GM12864 (cell line): ENCODE data around the gene RUNDC3A.
"Not testable (repeated sequence)": the region's sequence is repeated elsewhere in the genome, so short reads cannot be mapped to it uniquely, and the experiment has no call there.

ENCODE experiments used
- DNase-seq: peaks from one replicate; pipeline ENCODE4 v3.0.0-alpha.2; 2011; ENCODE audit warnings: low read depth
- H3K4me3 ChIP-seq: 2 replicates; pipeline ENCODE4 v1.5.1; 2011; ENCODE audit warnings: mild to moderate bottlenecking, low read depth, low read length, control low read depth
- TF ChIP-seq, protein P1 (sequence below): IDR thresholded peaks from 2 replicates; pipeline ENCODE4 v1.5.1; 2011; ENCODE audit warnings: low read depth, mild to moderate bottlenecking, moderate library complexity, low read length, control low read depth, inconsistent platforms; ENCODE audit errors: missing control alignments

The RUNDC3A gene

DNA sequence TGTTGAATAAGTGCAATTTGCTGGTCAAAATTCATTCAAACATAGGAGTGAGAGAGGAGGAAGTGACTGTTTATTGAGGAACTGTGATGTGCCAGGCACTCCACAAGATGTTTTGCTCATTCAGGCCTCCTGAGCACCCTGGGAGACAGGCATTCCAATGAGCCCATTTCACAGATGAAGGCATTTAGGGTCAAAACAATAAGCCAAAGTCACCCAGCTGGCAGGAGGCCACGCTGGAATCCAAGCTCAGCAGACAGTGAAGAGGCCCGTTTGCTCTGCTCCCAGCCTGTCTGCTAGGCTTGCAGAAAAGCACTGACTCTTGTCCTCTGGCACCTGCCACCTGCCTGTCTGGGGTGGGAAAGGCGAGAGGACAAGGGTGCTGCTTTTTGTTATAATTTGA is 26.3 kb downstream of the RUNDC3A start:
- H3K4me3 ChIP-seq: no peak overlapping the region
- TF ChIP-seq, protein P1, sequence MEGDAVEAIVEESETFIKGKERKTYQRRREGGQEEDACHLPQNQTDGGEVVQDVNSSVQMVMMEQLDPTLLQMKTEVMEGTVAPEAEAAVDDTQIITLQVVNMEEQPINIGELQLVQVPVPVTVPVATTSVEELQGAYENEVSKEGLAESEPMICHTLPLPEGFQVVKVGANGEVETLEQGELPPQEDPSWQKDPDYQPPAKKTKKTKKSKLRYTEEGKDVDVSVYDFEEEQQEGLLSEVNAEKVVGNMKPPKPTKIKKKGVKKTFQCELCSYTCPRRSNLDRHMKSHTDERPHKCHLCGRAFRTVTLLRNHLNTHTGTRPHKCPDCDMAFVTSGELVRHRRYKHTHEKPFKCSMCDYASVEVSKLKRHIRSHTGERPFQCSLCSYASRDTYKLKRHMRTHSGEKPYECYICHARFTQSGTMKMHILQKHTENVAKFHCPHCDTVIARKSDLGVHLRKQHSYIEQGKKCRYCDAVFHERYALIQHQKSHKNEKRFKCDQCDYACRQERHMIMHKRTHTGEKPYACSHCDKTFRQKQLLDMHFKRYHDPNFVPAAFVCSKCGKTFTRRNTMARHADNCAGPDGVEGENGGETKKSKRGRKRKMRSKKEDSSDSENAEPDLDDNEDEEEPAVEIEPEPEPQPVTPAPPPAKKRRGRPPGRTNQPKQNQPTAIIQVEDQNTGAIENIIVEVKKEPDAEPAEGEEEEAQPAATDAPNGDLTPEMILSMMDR: no peak
- DNase-seq: no peak

DNA sequence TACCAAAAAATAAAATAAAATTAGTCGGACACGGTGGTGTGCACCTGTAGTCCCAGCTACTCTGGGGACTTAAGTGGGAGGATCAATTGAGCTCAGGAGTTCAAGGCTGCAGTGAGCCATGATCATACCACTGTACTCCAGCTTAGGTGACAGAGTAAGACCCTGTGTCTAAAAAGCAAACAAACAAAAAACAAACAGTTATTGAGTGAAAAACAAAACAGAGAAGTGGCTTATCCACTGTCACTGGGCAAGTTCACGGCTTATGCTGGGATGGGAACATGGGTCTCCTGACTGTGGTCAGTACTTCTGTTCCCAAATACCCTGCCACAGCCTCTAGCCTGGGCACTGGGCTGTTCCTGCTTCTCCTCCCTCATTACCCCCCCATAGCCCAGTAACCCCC is 27.2 kb downstream of the RUNDC3A start:
- TF ChIP-seq, protein P1: no peak
- no peak for DNase-seq

DNA sequence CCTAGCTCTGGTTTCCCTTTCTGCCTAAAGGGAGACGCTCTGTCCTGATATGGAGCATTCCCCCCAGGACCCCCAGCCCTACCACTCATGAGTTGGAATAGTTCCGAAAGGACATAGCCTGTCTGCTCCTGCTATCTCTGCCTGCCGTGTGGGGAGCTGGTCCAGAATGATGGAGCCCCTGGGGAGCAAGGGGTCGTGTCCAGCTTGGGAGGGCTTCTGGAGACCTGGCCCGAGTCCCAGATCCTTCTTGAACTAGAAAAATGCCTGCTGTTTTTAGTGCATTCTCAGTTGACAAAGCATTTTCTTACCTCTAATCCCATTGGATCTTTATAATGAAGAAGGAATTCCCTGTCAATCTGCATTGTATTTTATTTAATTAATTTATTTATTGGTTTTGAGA is 27.6 kb downstream of the RUNDC3A start:
- DNase-seq: no peak
- H3K4me3 ChIP-seq: no peak overlapping the region
- TF ChIP-seq, protein P1: no peak

More for the DNA sequence above, 27.2 kb downstream of the RUNDC3A start:
- H3K4me3 ChIP-seq: no peak overlapping the region

DNA sequence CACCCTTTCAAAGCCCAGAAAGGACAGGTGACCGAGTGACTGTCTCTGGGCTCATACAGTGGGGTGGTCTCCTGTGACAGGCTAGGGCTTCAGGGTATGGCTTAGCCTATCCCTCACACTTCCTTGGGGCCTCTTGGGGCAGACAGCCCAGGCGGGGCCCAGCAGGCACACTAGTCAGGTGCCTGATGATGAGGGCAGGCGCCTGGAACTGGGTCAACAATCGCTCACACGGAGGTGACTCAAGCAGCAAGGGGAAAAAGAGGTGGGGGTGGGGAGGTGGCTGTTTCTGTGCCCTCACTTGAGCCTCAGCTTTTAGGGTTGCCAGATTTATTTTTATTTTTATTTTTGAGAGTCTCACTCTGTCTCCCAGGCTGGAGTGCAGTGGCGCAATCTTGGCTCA is 30.3 kb downstream of the RUNDC3A start:
- H3K4me3 ChIP-seq: no peak overlapping the region
- no peak for DNase-seq
- TF ChIP-seq, protein P1: no peak

DNA sequence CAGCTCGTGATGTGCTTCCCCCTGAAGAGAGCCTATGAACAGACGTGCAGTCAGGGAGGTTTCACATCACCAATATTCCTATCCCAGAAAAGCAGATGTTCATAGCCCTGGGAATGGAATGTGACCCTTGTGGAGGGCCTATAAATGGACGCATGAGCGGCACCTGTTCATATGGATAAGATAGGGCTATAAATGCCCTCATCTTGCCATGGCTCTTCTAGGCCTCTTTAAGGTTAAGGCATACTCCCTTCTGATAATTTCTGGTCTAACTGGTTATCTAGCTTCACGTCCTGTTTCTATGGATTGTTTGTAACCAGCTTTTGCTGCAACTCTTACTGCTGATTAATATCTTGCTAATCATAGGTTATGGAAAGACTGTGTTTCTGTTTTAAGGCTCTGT is 32.2 kb downstream of the RUNDC3A start:
- not testable (repeated sequence) for H3K4me3 ChIP-seq, DNase-seq

DNA sequence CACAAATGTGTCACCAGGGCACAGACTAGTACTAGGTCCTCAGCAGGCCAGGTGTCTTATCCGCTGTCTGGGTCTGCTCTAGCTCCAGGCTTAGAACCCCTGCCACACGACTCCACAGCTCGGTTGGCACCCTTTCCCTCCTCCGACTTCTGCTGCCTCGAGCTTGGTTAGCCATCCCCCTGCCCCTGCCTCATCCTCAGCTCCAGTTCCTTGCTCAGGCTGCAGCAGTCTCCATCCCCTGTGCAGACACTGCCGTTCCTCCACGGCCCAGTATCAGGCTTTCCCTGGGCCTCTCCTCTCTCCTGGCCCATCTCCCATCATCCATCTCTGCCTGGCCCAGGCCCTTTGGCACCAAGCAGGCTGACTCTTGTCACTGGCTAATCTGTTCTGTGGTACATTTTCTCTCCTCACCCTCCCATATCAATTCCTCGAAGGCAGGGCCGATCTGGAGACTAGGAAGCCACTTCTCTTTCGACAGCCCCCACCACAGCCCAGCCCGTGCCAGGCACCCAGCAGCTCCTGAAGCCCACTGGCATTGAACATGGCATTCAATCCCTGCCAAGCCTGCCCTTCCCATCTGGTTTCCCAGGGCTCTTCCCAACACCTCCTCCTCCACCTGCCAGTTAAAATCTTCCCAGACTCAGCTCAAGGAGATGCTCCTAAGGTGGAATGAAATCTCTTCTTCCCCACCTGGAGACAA is 35.3 kb downstream of the RUNDC3A start:
- TF ChIP-seq, protein P1: no peak
- DNase-seq: no peak
- no peak overlapping the region for H3K4me3 ChIP-seq

DNA sequence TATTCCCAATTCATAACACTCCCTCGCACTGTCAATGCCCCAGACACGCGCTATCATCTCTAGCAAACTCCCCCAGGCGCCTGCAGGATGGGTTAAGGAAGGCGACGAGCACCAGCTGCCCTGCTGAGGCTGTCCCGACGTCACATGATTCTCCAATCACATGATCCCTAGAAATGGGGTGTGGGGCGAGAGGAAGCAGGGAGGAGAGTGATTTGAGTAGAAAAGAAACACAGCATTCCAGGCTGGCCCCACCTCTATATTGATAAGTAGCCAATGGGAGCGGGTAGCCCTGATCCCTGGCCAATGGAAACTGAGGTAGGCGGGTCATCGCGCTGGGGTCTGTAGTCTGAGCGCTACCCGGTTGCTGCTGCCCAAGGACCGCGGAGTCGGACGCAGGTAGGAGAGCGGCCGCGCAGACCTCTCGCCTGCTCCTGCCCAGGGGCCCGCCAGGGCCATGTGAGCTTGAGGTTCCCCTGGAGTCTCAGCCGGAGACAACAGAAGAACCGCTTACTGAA is 36.6 kb downstream of the RUNDC3A start, which contains the start of gene GRN:
Gene GRN, plus strand, starts transcription at position 364 of the 515 bp plus-strand sequence. CDS start 3,863 bp downstream, outside the sequence.
- TF ChIP-seq, protein P1: no peak

More for the DNA sequence above, 36.6 kb downstream of the RUNDC3A start, which contains the start of gene GRN:
- peak; percentile 92 for DNase-seq
- H3K4me3 ChIP-seq: peak within 1 kb of the TSS; percentile 64
